HepG2 (cell line): ENCODE data around the gene DIPK1B. TPM values are rescaled to one million over a fixed set of nuclear protein-coding genes. Genes with fewer than 3 reads are reported as not detected.

Source experiments
- ATAD3A ChIP-seq: sonication (generic); formaldehyde crosslinking; IDR thresholded peaks from 2 replicates; pipeline ENCODE4 v1.4.0; 2020; ENCODE audit warnings: missing genetic modification reagents
- BRD4 ChIP-seq: sonication (generic); formaldehyde crosslinking; IDR thresholded peaks from 2 replicates; pipeline ENCODE4 v1.4.0; 2020; ENCODE audit warnings: missing genetic modification reagents
- DRAP1 ChIP-seq: IDR thresholded peaks from 2 replicates; pipeline ENCODE4 v1.6.1; 2016; ENCODE audit warnings: missing genetic modification reagents, missing compliant biosample characterization
- FOSL2 ChIP-seq: sonication (generic); formaldehyde crosslinking; IDR thresholded peaks from 2 replicates; pipeline ENCODE4 v1.4.0; 2020; ENCODE audit warnings: missing genetic modification reagents
- NAIF1 ChIP-seq: sonication (generic); formaldehyde crosslinking; IDR thresholded peaks from 2 replicates; pipeline ENCODE4 v1.5.0; 2020; ENCODE audit warnings: mild to moderate bottlenecking, missing genetic modification reagents, borderline replicate concordance
- NFKBIZ ChIP-seq: IDR thresholded peaks from 2 replicates; pipeline ENCODE4 v1.6.1; 2018; ENCODE audit warnings: missing genetic modification reagents, missing compliant biosample characterization
- TERF1 ChIP-seq: sonication (generic); formaldehyde crosslinking; IDR thresholded peaks from 2 replicates; pipeline ENCODE4 v1.8.0; 2022; ENCODE audit warnings: mild to moderate bottlenecking, missing genetic modification reagents, moderate library complexity
- polyA plus RNA-seq, 8 experiments: library from polyadenylated mRNA; depleted of rRNA in 3 of 8; stranded (reverse) in 7 of 8; unstranded in 1 of 8; fragments of >200 nt; fragmentation: Illumina TruSeq in 4 of 8; extraction: Trizol in 4 of 8; gene quantifications; 2 replicates each; pipeline versions ENCODE4 v1.2.1 to v1.2.3, GENCODE V29; 2011 to 2016; ENCODE audit warnings: low read depth in 4 of 8, missing spikeins in 1 of 8, mixed read lengths in 1 of 8; ENCODE audit not compliant: insufficient read depth in 1 of 8
- total RNA-seq, 5 experiments: library from RNA; depleted of rRNA; stranded (reverse); fragments of >200 nt; fragmentation: Illumina TruSeq; extraction: Trizol; gene quantifications; 2 replicates each; pipeline ENCODE4 v1.2.3, GENCODE V29; 2016; ENCODE audit warnings: low read depth in 1 of 5
- TF ChIP-seq, protein P1 (sequence below), 2 experiments: fragments of 450-650 bp in 1 of 2; sonication (generic) in 1 of 2; formaldehyde crosslinking in 1 of 2; IDR thresholded peaks; 2 replicates each; pipeline versions ENCODE4 v1.6.1 to v1.8.0; 2016 to 2022; ENCODE audit warnings: antibody characterized with exemption in 1 of 2, mild to moderate bottlenecking in 1 of 2, missing genetic modification reagents in 1 of 2
- TF ChIP-seq, protein P2 (sequence below): fragments of 450-650 bp; IDR thresholded peaks from 2 replicates; pipeline ENCODE4 v1.6.1; 2017; ENCODE audit warnings: mild to moderate bottlenecking
- TF ChIP-seq, protein P3 (sequence below): sonication (generic); formaldehyde crosslinking; conservative IDR thresholded peaks from 2 replicates; pipeline ENCODE4 v1.4.0; 2020; ENCODE audit warnings: missing genetic modification reagents
- TF ChIP-seq, protein P4 (sequence below): sonication (generic); formaldehyde crosslinking; IDR thresholded peaks from 2 replicates; pipeline ENCODE4 v1.5.1; 2020; ENCODE audit warnings: missing genetic modification reagents, mild to moderate bottlenecking, borderline replicate concordance

The DIPK1B gene
- total and polyA plus RNA-seq, 2 of the 13 experiments (the other 11 are each of a cell fraction or from before 2014, with no cell fraction given), result 0.18 to 3.9 TPM

DNA sequence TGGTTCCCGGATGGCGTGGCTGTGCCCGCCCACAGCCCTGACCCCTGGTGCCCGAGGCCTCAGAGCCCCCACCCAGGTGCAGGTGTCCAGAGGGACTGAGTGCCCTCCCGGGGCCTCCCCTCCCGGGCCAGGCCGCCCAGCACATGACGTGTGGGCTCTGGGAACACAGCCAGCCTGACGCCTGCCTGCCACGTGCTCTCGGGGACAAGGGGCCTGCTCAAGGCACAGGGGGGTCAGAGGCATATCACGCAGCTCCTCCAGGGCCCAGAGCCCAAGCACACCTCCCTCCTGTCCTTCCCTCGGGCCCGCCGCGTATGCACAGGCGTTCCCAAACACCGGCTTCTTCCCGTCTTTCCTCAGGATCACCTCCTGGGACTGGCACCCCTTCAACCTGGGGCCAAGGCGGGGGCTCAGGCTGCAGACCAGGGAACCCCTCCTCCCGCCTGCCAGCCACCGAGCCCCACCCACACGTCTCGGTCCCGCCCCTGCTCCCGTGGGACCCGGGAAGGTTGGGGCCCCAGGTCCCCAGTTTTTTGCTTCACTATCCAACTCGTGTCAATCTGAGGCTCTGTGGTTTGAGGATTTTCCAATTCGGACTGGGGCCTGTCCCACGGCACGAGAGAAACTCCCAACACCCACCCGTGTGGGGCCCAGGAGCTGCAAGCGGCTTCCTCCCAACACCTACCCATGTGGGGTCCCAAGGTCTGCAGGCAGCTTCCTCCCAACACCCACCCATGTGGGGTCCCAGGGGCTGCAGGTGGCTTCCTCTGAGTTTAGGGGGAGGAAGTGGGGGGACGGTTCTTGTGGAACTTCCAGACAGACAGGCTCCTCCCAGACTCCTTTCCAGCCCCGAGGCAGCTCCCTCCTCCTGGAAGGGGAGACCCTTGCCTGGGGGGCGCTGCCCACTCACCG lies 28.9 kb downstream of the DIPK1B start (continued):
- TF ChIP-seq, protein P1, sequence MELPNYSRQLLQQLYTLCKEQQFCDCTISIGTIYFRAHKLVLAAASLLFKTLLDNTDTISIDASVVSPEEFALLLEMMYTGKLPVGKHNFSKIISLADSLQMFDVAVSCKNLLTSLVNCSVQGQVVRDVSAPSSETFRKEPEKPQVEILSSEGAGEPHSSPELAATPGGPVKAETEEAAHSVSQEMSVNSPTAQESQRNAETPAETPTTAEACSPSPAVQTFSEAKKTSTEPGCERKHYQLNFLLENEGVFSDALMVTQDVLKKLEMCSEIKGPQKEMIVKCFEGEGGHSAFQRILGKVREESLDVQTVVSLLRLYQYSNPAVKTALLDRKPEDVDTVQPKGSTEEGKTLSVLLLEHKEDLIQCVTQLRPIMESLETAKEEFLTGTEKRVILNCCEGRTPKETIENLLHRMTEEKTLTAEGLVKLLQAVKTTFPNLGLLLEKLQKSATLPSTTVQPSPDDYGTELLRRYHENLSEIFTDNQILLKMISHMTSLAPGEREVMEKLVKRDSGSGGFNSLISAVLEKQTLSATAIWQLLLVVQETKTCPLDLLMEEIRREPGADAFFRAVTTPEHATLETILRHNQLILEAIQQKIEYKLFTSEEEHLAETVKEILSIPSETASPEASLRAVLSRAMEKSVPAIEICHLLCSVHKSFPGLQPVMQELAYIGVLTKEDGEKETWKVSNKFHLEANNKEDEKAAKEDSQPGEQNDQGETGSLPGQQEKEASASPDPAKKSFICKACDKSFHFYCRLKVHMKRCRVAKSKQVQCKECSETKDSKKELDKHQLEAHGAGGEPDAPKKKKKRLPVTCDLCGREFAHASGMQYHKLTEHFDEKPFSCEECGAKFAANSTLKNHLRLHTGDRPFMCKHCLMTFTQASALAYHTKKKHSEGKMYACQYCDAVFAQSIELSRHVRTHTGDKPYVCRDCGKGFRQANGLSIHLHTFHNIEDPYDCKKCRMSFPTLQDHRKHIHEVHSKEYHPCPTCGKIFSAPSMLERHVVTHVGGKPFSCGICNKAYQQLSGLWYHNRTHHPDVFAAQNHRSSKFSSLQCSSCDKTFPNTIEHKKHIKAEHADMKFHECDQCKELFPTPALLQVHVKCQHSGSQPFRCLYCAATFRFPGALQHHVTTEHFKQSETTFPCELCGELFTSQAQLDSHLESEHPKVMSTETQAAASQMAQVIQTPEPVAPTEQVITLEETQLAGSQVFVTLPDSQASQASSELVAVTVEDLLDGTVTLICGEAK (IDR thresholded peaks at IDR 0.05), result no peak
- TF ChIP-seq, protein P1 (CRISPR knock-in tag; IDR thresholded peaks at IDR 0.05), result peak; percentile 32; the same call in 1 of the 2 replicates
- TF ChIP-seq, protein P2, sequence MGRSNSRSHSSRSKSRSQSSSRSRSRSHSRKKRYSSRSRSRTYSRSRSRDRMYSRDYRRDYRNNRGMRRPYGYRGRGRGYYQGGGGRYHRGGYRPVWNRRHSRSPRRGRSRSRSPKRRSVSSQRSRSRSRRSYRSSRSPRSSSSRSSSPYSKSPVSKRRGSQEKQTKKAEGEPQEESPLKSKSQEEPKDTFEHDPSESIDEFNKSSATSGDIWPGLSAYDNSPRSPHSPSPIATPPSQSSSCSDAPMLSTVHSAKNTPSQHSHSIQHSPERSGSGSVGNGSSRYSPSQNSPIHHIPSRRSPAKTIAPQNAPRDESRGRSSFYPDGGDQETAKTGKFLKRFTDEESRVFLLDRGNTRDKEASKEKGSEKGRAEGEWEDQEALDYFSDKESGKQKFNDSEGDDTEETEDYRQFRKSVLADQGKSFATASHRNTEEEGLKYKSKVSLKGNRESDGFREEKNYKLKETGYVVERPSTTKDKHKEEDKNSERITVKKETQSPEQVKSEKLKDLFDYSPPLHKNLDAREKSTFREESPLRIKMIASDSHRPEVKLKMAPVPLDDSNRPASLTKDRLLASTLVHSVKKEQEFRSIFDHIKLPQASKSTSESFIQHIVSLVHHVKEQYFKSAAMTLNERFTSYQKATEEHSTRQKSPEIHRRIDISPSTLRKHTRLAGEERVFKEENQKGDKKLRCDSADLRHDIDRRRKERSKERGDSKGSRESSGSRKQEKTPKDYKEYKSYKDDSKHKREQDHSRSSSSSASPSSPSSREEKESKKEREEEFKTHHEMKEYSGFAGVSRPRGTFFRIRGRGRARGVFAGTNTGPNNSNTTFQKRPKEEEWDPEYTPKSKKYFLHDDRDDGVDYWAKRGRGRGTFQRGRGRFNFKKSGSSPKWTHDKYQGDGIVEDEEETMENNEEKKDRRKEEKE, result no peak
- TF ChIP-seq, protein P3, sequence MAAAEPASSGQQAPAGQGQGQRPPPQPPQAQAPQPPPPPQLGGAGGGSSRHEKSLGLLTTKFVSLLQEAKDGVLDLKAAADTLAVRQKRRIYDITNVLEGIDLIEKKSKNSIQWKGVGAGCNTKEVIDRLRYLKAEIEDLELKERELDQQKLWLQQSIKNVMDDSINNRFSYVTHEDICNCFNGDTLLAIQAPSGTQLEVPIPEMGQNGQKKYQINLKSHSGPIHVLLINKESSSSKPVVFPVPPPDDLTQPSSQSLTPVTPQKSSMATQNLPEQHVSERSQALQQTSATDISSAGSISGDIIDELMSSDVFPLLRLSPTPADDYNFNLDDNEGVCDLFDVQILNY (CRISPR knock-in tag), result no peak
- TF ChIP-seq ATAD3A (CRISPR knock-in tag), result no peak
- TF ChIP-seq FOSL2, result peak; percentile 55
- TF ChIP-seq NFKBIZ (CRISPR knock-in tag), result 0 out of 2 replicates have a peak, but pooled peaks have one; percentile 40
- TF ChIP-seq, protein P4, sequence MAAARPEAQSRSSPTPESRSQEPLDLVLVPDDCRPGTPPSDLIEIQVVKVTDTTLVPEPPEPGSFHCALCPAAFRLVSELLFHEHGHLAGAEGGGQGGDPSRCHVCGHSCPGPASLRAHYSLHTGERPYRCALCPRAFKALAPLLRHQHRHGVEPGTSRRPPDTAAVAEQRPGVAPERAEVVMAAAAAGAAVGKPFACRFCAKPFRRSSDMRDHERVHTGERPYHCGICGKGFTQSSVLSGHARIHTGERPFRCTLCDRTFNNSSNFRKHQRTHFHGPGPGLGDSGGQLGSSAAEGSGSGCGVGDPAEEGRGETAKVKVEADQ (CRISPR knock-in tag), result no peak
- 0 out of 2 replicates have a peak, but pooled peaks have one; percentile 39 for TF ChIP-seq TERF1 (CRISPR knock-in tag)
- TF ChIP-seq BRD4, result no peak
- TF ChIP-seq NAIF1, result no peak
- no peak for TF ChIP-seq DRAP1 (CRISPR knock-in tag)
